KOPT-K1 (cell line): ENCODE measurements around the gene LRFN3.
"Not testable (repeated sequence)": the region's sequence is repeated elsewhere in the genome, so short reads cannot be mapped to it uniquely, and the experiment has no call there.

ENCODE experiments used
- H3K27ac ChIP-seq: fragments of 200-600 bp; sonication (generic); 2 replicates; pipeline ENCODE4 v1.5.1; 2016; ENCODE audit warnings: antibody characterized with exemption, mild to moderate bottlenecking, low read depth, low read length; ENCODE audit not compliant: poor library complexity, severe bottlenecking
- H3K36me3 ChIP-seq: fragments of 200-600 bp; sonication (generic); 2 replicates; pipeline ENCODE4 v1.5.1; 2017; ENCODE audit warnings: antibody characterized with exemption, mild to moderate bottlenecking, low read length, moderate library complexity; ENCODE audit not compliant: insufficient read depth
- H3K9me3 ChIP-seq: fragments of 200-600 bp; sonication (generic); 2 replicates; pipeline ENCODE4 v1.5.1; 2017; ENCODE audit warnings: antibody characterized with exemption, low read length, mild to moderate bottlenecking; ENCODE audit not compliant: insufficient read depth, poor library complexity, severe bottlenecking

LRFN3 gene

GRCh38 chr19:35901854-35902661 lies 34.1 kb upstream of the LRFN3 start, which contains the start of gene HCST:
HCST (plus strand) TSS chr19:35902529; CDS start chr19:35902594, 65 bp downstream.
- Histone ChIP-seq H3K9me3 (no peaks in the 10 kb centered on the region), H3K27ac (peak within 1 kb of the TSS; percentile 92), H3K36me3 (peaks cover 14% of the 10 kb centered on the region)

- Histone ChIP-seq H3K9me3 (no peaks in the 10 kb centered on the region), H3K36me3 (peaks cover 5% of the 10 kb centered on the region; the same call in 1 of the 2 replicates), H3K27ac (peak overlapping the region; percentile 92)
Measured at GRCh38 chr19:35902870-35903475, 33.2 kb upstream of the LRFN3 start.

GRCh38 chr19:35903550-35904179 lies 32.5 kb upstream of the LRFN3 start:
- Histone ChIP-seq H3K36me3 (no peaks in the 10 kb centered on the region), H3K9me3 (no peaks in the 10 kb centered on the region), H3K27ac (peak overlapping the region; percentile 92)

GRCh38 chr19:35904311-35905068 lies 31.7 kb upstream of the LRFN3 start:
- H3K27ac ChIP-seq, result peak overlapping the region; percentile 92
- no peaks in the 10 kb centered on the region for H3K9me3 ChIP-seq
- H3K36me3 ChIP-seq, result no peaks in the 10 kb centered on the region

DNA sequence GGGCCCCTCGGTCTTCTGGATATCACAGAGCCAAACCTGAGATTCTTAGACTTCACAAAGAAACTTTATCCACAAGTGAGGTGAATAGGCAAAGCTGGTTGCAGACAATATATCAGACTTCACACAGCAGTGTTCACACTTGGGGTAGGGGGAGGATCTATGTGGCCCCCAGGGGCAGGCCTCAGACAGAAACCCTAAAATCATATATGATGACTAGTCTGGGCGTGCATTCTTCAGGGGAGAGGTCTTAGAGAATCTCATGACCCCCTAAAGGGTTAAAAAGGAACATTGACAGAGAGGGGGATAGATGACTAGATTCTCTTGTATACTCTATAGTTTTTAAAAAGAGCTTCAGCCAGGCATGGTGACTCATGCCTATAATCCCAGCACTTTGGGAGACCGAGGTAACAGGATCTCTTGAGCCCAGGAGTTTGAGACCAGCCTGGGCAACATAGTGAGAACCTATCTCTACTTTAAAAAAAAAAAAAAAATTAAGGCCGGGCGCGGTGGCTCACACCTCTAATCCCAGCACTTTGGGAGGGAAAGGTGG lies 30.9 kb upstream of the LRFN3 start:
- H3K27ac ChIP-seq, result no peak overlapping the region
- no peaks in the 10 kb centered on the region for H3K9me3 ChIP-seq
- H3K36me3 ChIP-seq, result no peaks in the 10 kb centered on the region

GRCh38 chr19:35907377-35907745 lies 28.8 kb upstream of the LRFN3 start:
- H3K9me3 ChIP-seq, result no peaks in the 10 kb centered on the region
- no peaks in the 10 kb centered on the region for H3K36me3 ChIP-seq
- no peak overlapping the region for H3K27ac ChIP-seq

GRCh38 chr19:35908010-35908441 lies 28.1 kb upstream of the LRFN3 start, which contains the start of gene TYROBP:
TYROBP (minus strand) TSS chr19:35908295; CDS start chr19:35908228, 67 bp downstream.
- H3K27ac ChIP-seq, result peak within 1 kb of the TSS; percentile 60
- H3K9me3 ChIP-seq, result no peaks in the 10 kb centered on the region
- no peaks in the 10 kb centered on the region for H3K36me3 ChIP-seq

GRCh38 chr19:35908973-35909683 lies 27.0 kb upstream of the LRFN3 start:
- Histone ChIP-seq H3K27ac (peak overlapping the region; percentile 60), H3K9me3 (no peaks in the 10 kb centered on the region)

GRCh38 chr19:35909684-35910035 lies 26.5 kb upstream of the LRFN3 start:
- no peaks in the 10 kb centered on the region for H3K9me3 ChIP-seq
- H3K27ac ChIP-seq, result peak overlapping the region; percentile 60
- no peaks in the 10 kb centered on the region for H3K36me3 ChIP-seq

More at GRCh38 chr19:35908973-35909683, 27.0 kb upstream of the LRFN3 start:
- no peaks in the 10 kb centered on the region for H3K36me3 ChIP-seq

GRCh38 chr19:35910355-35910754 lies 25.8 kb upstream of the LRFN3 start:
- H3K27ac ChIP-seq, H3K36me3 ChIP-seq, H3K9me3 ChIP-seq: not testable (repeated sequence)

DNA sequence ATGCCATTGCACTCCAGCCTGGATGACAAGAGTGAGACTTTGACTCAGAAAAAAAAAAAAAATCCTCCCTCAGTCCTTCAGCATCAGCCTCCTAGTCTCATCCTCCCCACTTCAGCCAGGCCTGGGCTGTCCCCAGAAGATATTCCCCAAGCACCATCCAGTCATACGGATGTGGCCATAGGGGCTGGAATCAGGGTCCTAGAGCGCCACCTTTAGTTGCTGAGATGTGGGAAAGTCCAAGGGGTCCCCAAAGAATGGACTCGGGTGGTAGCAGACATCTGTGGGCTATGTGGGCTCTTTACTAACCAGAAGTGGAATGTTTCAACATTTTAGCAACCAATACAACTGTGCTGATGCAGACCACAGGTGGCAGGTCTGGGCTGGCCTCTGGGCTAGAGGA lies 25.0 kb upstream of the LRFN3 start:
- Histone ChIP-seq H3K27ac (no peak overlapping the region), H3K9me3 (no peaks in the 10 kb centered on the region), H3K36me3 (no peaks in the 10 kb centered on the region)

- Histone ChIP-seq H3K36me3 (no peaks in the 10 kb centered on the region), H3K9me3 (no peaks in the 10 kb centered on the region), H3K27ac (no peak overlapping the region)
Measured at GRCh38 chr19:35911790-35912189, 24.4 kb upstream of the LRFN3 start.

DNA sequence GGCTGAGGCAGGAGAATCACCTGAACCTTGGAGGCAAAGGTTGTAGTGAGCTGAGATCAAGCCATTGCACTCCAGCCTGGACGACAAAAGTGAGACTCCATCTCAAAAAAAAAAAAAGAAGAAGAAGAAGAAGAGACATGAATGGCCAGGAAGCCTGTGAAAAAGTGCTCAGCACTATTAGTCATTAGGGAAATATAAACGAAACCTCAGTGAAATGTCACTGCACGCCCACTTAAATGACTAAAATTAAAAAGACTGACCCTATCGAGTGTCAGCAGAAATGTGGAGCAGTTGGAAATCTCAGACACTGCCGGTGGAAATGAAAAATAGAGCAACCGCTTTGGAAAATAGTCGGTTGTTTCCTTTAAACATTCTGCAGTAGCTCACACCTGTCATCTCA lies 22.6 kb upstream of the LRFN3 start:
- Histone ChIP-seq H3K36me3 (no peaks in the 10 kb centered on the region), H3K9me3 (no peaks in the 10 kb centered on the region), H3K27ac (no peak overlapping the region)

DNA sequence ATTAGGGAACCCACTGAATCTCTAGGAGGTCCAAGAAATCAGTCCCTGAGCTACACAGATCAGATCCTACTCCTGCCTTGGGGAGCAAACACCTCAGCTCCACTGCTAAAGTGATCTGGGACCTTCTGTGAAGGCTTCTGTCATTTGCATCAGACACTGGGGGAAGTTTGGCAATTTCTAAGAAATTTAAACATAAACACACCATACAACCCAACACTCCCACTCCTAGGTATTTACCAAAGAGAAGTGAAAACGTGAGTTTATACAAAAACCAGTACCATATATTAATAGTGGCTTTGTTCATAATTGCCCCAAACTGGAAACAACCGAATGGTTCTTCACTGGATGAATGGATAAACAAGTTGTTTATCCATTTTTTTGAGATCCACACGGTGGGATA lies 20.7 kb upstream of the LRFN3 start:
- Histone ChIP-seq H3K9me3 (no peaks in the 10 kb centered on the region), H3K36me3 (no peaks in the 10 kb centered on the region), H3K27ac (no peak overlapping the region)
